MM.1S (cell line): ENCODE measurements around the gene SENP1.

Source experiments
- DNase-seq: peaks from one replicate; pipeline ENCODE4 v3.0.0-alpha.2; 2015
- H2AFZ ChIP-seq: fragments of 300-600 bp; sonication (generic); 2 replicates; pipeline ENCODE4 v1.6.0; 2016; ENCODE audit warnings: antibody characterized with exemption, low read length
- H3F3A ChIP-seq: fragments of 300-600 bp; sonication (generic); 2 replicates; pipeline ENCODE4 v1.6.1; 2016; ENCODE audit warnings: mild to moderate bottlenecking, antibody characterized with exemption, low read length, moderate library complexity, mixed read lengths; ENCODE audit not compliant: insufficient read depth
- H3K27ac ChIP-seq: fragments of 300-600 bp; sonication (generic); 2 replicates; pipeline ENCODE4 v1.5.1; 2016; ENCODE audit warnings: mild to moderate bottlenecking, low read length
- H3K27me3 ChIP-seq: fragments of 300-600 bp; sonication (generic); replicated peaks from 2 replicates; pipeline ENCODE4 v1.6.0; 2016; ENCODE audit warnings: low read length; ENCODE audit not compliant: insufficient read depth
- H3K36me3 ChIP-seq: fragments of 300-600 bp; sonication (generic); replicated peaks from 2 replicates; pipeline ENCODE4 v1.6.1; 2016; ENCODE audit warnings: mild to moderate bottlenecking, low read length, mixed read lengths; ENCODE audit not compliant: insufficient read depth
- H3K4me1 ChIP-seq: fragments of 300-600 bp; sonication (generic); 2 replicates; pipeline ENCODE4 v1.6.1; 2016; ENCODE audit warnings: low read length, mixed read lengths
- H3K4me2 ChIP-seq: fragments of 300-600 bp; sonication (generic); 2 replicates; pipeline ENCODE4 v1.6.0; 2016; ENCODE audit warnings: low read depth, low read length
- H3K4me3 ChIP-seq: fragments of 300-600 bp; sonication (generic); 2 replicates; pipeline ENCODE4 v1.5.1; 2016; ENCODE audit warnings: low read length, mixed read lengths
- H3K79me2 ChIP-seq: fragments of 300-600 bp; sonication (generic); 2 replicates; pipeline ENCODE4 v1.6.1; 2016; ENCODE audit warnings: mixed run types, low read length, mixed read lengths
- H3K9ac ChIP-seq: fragments of 300-600 bp; sonication (generic); 2 replicates; pipeline ENCODE4 v1.6.1; 2016; ENCODE audit warnings: low read length, mixed read lengths
- H3K9me2 ChIP-seq: fragments of 300-600 bp; sonication (generic); replicated peaks from 2 replicates; pipeline ENCODE4 v1.6.1; 2016; ENCODE audit warnings: mild to moderate bottlenecking, low read length, mixed read lengths; ENCODE audit not compliant: insufficient read depth
- H3K9me3 ChIP-seq: fragments of 300-600 bp; sonication (generic); replicated peaks from 2 replicates; pipeline ENCODE4 v1.6.1; 2016; ENCODE audit warnings: mild to moderate bottlenecking, low read length, mixed read lengths; ENCODE audit not compliant: insufficient read depth
- H4K20me1 ChIP-seq: fragments of 300-600 bp; sonication (generic); 2 replicates; pipeline ENCODE4 v1.6.1; 2016; ENCODE audit warnings: mild to moderate bottlenecking, low read length, moderate library complexity, mixed read lengths; ENCODE audit not compliant: insufficient read depth
- EZH2 ChIP-seq: fragments of 300-600 bp; sonication (generic); optimal IDR thresholded peaks from 2 replicates; pipeline ENCODE3; 2017; ENCODE audit warnings: low read depth, mild to moderate bottlenecking, antibody characterized with exemption, low read length, mixed read lengths
- EZH2phosphoT487 ChIP-seq: fragments of 300-600 bp; sonication (generic); IDR thresholded peaks from 2 replicates; pipeline ENCODE4 v1.6.1; 2018; ENCODE audit warnings: antibody characterized with exemption, low read length
- TF ChIP-seq, protein P1 (sequence below): fragments of 300-600 bp; sonication (generic); IDR thresholded peaks from 2 replicates; pipeline ENCODE4 v1.5.1; 2016; ENCODE audit warnings: antibody characterized with exemption, low read length, mixed read lengths

Gene SENP1

DNA sequence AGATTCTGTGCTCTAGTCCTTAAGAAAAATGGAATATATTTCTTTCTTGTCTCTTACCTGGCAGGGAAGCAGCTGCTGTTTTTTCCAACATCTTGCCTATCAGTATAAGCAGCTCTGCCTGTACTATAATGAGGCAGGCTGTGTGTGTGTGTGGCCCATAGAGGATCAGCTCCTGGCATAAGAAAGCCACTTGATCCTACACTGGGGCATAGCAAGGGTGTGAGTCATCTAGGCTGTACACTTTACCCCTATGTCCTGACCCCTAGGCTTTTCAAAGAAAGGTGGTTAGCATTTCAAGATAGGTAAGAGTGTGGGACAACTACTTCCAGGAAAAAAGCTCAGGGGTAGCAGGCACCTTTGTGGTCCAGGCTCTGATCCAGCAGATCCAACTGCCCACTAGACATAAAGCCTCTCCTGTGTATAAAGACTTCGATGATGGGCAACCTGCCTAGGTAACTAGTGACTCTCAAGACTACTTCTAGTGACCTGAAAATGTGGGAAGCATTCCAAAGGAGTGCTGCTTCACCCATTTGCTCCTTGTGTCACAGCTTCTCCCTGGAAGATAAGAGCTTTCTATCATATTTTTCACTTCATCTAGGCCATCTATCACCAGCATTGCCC is 4.9 kb upstream of the SENP1 start:
- H3K9ac ChIP-seq, result no peak overlapping the region
- no peak overlapping the region for H2AFZ ChIP-seq
- no peak overlapping the region for H3K27ac ChIP-seq
- no peaks in the 10 kb centered on the region for H4K20me1 ChIP-seq
- H3K79me2 ChIP-seq, result peaks cover under 1% of the 10 kb centered on the region
- no peaks in the 10 kb centered on the region for H3K9me2 ChIP-seq
- no peak overlapping the region for H3K4me3 ChIP-seq
- H3K9me3 ChIP-seq, result no peaks in the 10 kb centered on the region
- no peak overlapping the region for H3K4me2 ChIP-seq
- H3K27me3 ChIP-seq, result no peaks in the 10 kb centered on the region
- no peaks in the 10 kb centered on the region for H3K36me3 ChIP-seq
- TF ChIP-seq EZH2 (no peak), EZH2phosphoT487 (no peak)
- TF ChIP-seq, protein P1, sequence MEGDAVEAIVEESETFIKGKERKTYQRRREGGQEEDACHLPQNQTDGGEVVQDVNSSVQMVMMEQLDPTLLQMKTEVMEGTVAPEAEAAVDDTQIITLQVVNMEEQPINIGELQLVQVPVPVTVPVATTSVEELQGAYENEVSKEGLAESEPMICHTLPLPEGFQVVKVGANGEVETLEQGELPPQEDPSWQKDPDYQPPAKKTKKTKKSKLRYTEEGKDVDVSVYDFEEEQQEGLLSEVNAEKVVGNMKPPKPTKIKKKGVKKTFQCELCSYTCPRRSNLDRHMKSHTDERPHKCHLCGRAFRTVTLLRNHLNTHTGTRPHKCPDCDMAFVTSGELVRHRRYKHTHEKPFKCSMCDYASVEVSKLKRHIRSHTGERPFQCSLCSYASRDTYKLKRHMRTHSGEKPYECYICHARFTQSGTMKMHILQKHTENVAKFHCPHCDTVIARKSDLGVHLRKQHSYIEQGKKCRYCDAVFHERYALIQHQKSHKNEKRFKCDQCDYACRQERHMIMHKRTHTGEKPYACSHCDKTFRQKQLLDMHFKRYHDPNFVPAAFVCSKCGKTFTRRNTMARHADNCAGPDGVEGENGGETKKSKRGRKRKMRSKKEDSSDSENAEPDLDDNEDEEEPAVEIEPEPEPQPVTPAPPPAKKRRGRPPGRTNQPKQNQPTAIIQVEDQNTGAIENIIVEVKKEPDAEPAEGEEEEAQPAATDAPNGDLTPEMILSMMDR, result no peak
- no peak for DNase-seq
- peaks cover 8% of the 10 kb centered on the region; the same call in 1 of the 2 replicates for H3F3A ChIP-seq
- H3K4me1 ChIP-seq, result peaks cover 14% of the 10 kb centered on the region

DNA sequence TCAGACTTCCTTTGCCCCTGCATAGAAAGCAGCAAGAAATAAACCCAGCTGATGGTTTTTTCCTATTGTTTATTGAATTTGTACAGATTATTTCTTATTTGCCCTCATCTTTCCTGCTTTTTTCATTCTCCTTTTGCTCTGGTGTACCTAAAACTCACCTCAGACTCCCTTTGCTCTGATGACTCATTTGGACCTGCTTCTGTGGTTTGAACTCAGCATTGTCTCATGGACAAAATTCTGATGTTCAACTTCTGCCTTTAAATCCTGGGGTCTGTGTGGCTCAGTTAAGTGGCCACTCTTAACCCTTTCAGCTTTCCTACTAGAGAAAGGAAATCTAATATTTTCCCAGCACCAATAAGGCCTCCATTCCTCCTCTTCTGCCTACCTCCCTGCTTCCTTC is 3.5 kb upstream of the SENP1 start:
- Histone ChIP-seq H3K9ac (no peak overlapping the region), H4K20me1 (no peaks in the 10 kb centered on the region), H3K9me2 (no peaks in the 10 kb centered on the region), H3K79me2 (peaks cover 14% of the 10 kb centered on the region), H3K27ac (no peak overlapping the region), H3K4me2 (no peak overlapping the region), H3K4me3 (no peak overlapping the region), H3K4me1 (peaks cover 16% of the 10 kb centered on the region), H3K27me3 (no peaks in the 10 kb centered on the region), H3F3A (peaks cover 11% of the 10 kb centered on the region), H2AFZ (no peak overlapping the region), H3K9me3 (no peaks in the 10 kb centered on the region), H3K36me3 (no peaks in the 10 kb centered on the region)
- DNase-seq, result no peak
- TF ChIP-seq, protein P1, result no peak
- no peak for TF ChIP-seq EZH2phosphoT487
- TF ChIP-seq EZH2, result no peak

DNA sequence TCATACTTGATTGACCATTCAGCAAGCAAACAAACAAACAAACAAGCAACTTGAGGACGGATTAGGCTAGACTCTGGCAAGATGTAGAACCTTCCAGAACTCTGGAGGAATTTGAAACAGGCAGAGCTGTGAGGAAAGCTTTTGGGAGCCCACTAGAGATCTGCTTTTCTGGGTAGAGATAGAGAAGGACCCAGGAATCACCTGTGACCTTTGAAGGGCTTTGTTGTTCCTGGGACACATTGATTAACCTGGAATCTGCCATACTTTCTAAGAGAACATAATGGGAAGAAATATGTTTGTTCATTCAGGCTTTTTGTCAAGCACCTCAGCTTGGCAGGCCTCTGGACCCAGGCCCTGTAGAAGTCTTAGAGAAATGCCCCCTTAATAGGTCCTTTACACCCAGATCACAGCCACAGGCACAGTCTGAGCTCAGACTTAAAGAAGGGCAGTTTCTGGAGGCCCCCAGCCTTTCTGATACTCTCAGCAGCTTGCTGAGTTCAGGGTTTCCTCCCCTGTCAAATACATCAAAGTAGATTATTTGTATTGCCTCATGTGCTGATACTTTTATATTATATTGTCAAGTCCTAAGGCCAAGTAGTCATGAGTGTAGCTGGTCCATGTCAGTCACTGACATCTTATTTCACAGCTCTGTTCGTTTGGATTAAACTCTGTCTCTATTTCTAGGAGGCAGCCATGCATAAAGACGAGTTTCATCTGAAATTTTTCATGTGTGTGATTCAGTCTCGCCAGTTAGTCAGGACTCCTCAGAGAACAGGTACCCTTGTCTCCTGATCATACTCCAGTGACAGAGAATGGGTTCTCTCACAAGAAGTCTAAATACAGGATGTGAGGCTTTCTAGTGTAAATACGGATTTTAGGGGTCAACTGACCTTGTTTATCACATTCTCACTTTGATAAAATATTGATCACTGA is 1.1 kb upstream of the SENP1 start:
- Histone ChIP-seq H2AFZ (peak overlapping the region; percentile 91), H3K27me3 (no peaks in the 10 kb centered on the region), H3K36me3 (no peaks in the 10 kb centered on the region), H3K9me2 (no peaks in the 10 kb centered on the region), H4K20me1 (no peaks in the 10 kb centered on the region), H3K4me1 (peaks cover 18% of the 10 kb centered on the region), H3F3A (peaks cover 11% of the 10 kb centered on the region), H3K9me3 (no peaks in the 10 kb centered on the region), H3K4me3 (peak overlapping the region; percentile 87), H3K27ac (peak overlapping the region; percentile 99), H3K4me2 (peak overlapping the region; percentile 80), H3K79me2 (peaks cover 39% of the 10 kb centered on the region), H3K9ac (peak overlapping the region; percentile 93)
- DNase-seq, result peak; percentile 21
- TF ChIP-seq, protein P1, result no peak
- TF ChIP-seq EZH2phosphoT487, result no peak
